ENCODE data around the gene GGNBP2.

The GGNBP2 gene

GRCh38 chr17:36512641-36513040, 32.1 kb upstream of the GGNBP2 start:
- Histone ChIP-seq H3K4me1 (ENCODE audit: insufficient read depth, poor library complexity, severe bottlenecking) (no peaks in the 10 kb centered on the region), H3K4me3 (ENCODE audit: severe bottlenecking) (no peak overlapping the region), H3K27me3 (ENCODE audit: insufficient read depth, poor library complexity, severe bottlenecking) (no peaks in the 10 kb centered on the region), H3K9me3 (ENCODE audit: severe bottlenecking) (peaks cover 1% of the 10 kb centered on the region), H3K36me3 (ENCODE audit: low read depth) (peaks cover 90% of the 10 kb centered on the region), H3K27ac (ENCODE audit: poor library complexity, severe bottlenecking) (no peak overlapping the region)
- DNase-seq (ENCODE audit: low spot score) (no peak), ATAC-seq (ENCODE audit: low read depth) (no peak)
- no peak for TF ChIP-seq CTCF (IDR thresholded peaks at IDR 0.05; ENCODE audit: poor library complexity, severe bottlenecking)

- TF ChIP-seq CTCF (IDR thresholded peaks at IDR 0.05; ENCODE audit: poor library complexity, severe bottlenecking): no peak
- H3K27me3 ChIP-seq (ENCODE audit: insufficient read depth, poor library complexity, severe bottlenecking): no peaks in the 10 kb centered on the region
- peaks cover 1% of the 10 kb centered on the region for H3K9me3 ChIP-seq (ENCODE audit: severe bottlenecking)
- no peak overlapping the region for H3K4me3 ChIP-seq (ENCODE audit: severe bottlenecking)
- ATAC-seq (ENCODE audit: low read depth): no peak
- H3K27ac ChIP-seq (ENCODE audit: poor library complexity, severe bottlenecking): no peak overlapping the region
- H3K4me1 ChIP-seq (ENCODE audit: insufficient read depth, poor library complexity, severe bottlenecking): no peaks in the 10 kb centered on the region
- H3K36me3 ChIP-seq (ENCODE audit: low read depth): peaks cover 88% of the 10 kb centered on the region
- no peak for DNase-seq (ENCODE audit: low spot score)
These were observed 29.9 kb upstream of the GGNBP2 start for GRCh38 chr17:36514856-36515255.

GRCh38 chr17:36515837-36516236, 28.9 kb upstream of the GGNBP2 start:
- H3K27ac ChIP-seq (ENCODE audit: poor library complexity, severe bottlenecking): no peak overlapping the region
- TF ChIP-seq CTCF (IDR thresholded peaks at IDR 0.05; ENCODE audit: poor library complexity, severe bottlenecking): no peak
- H3K36me3 ChIP-seq (ENCODE audit: low read depth): peaks cover 88% of the 10 kb centered on the region
- ATAC-seq (ENCODE audit: low read depth) (no peak), DNase-seq (ENCODE audit: low spot score) (no peak)
- no peaks in the 10 kb centered on the region for H3K27me3 ChIP-seq (ENCODE audit: insufficient read depth, poor library complexity, severe bottlenecking)
- H3K9me3 ChIP-seq (ENCODE audit: severe bottlenecking): peaks cover 1% of the 10 kb centered on the region
- no peak overlapping the region for H3K4me3 ChIP-seq (ENCODE audit: severe bottlenecking)
- H3K4me1 ChIP-seq (ENCODE audit: insufficient read depth, poor library complexity, severe bottlenecking): no peaks in the 10 kb centered on the region

GRCh38 chr17:36523113-36523512, 21.6 kb upstream of the GGNBP2 start:
- DNase-seq (ENCODE audit: low spot score): no peak
- Histone ChIP-seq H3K27ac (ENCODE audit: poor library complexity, severe bottlenecking) (no peak overlapping the region), H3K36me3 (ENCODE audit: low read depth) (peaks cover 89% of the 10 kb centered on the region)

More at GRCh38 chr17:36523113-36523512, 21.6 kb upstream of the GGNBP2 start:
- TF ChIP-seq CTCF (IDR thresholded peaks at IDR 0.05; ENCODE audit: poor library complexity, severe bottlenecking): no peak
- Histone ChIP-seq H3K27me3 (ENCODE audit: insufficient read depth, poor library complexity, severe bottlenecking) (no peaks in the 10 kb centered on the region), H3K4me3 (ENCODE audit: severe bottlenecking) (no peak overlapping the region), H3K9me3 (ENCODE audit: severe bottlenecking) (no peaks in the 10 kb centered on the region), H3K4me1 (ENCODE audit: insufficient read depth, poor library complexity, severe bottlenecking) (peaks cover 4% of the 10 kb centered on the region)
- ATAC-seq (ENCODE audit: low read depth): no peak
